Activated CD4-positive, alpha-beta T cell treated with anti-CD3 and anti-CD28 coated beads, Interleukin-2, amount 50 U/mL, for 24 hours (primary cell): ENCODE results near the gene ROBO1.
"Not testable (repeated sequence)": the region's sequence is repeated elsewhere in the genome, so short reads cannot be mapped to it uniquely, and the experiment has no call there.

Source experiments
- DNase-seq, 2 donors: peaks; one replicate each; pipeline ENCODE4 v3.0.0-alpha.2; 2020; ENCODE audit warnings: low read depth in 1 of 2, low spot score in 1 of 2

ROBO1 gene

GRCh38 chr3:79178471-79179180 lies 589.2 kb downstream of the ROBO1 start:
- no peak for DNase-seq

- no peak for DNase-seq
Measured at GRCh38 chr3:79175870-79176269, 591.9 kb downstream of the ROBO1 start.

GRCh38 chr3:79173259-79173658 lies 594.5 kb downstream of the ROBO1 start:
- DNase-seq, result not testable (repeated sequence)

- DNase-seq, result no peak
Measured at GRCh38 chr3:79172241-79172640, 595.6 kb downstream of the ROBO1 start.

GRCh38 chr3:79170021-79170420 lies 597.8 kb downstream of the ROBO1 start:
- no peak for DNase-seq

- DNase-seq, result no peak
Measured at GRCh38 chr3:79167651-79168416, 600.0 kb downstream of the ROBO1 start.

GRCh38 chr3:79162653-79163052 lies 605.1 kb downstream of the ROBO1 start:
- DNase-seq, result no peak

- no peak for DNase-seq
Measured at GRCh38 chr3:79161941-79162340, 605.9 kb downstream of the ROBO1 start.

- no peak for DNase-seq
Measured at GRCh38 chr3:79160421-79160820, 607.4 kb downstream of the ROBO1 start.

GRCh38 chr3:79159736-79160135 lies 608.1 kb downstream of the ROBO1 start:
- DNase-seq, result no peak

- DNase-seq, result no peak
Measured at GRCh38 chr3:79157191-79157590, 610.6 kb downstream of the ROBO1 start.

GRCh38 chr3:79154865-79155264 lies 612.9 kb downstream of the ROBO1 start:
- no peak for DNase-seq

GRCh38 chr3:79148786-79149185 lies 619.0 kb downstream of the ROBO1 start:
- no peak for DNase-seq

- no peak for DNase-seq
Measured at GRCh38 chr3:79146024-79146423, 621.8 kb downstream of the ROBO1 start.

GRCh38 chr3:79140708-79141107 lies 627.1 kb downstream of the ROBO1 start:
- DNase-seq, result no peak

GRCh38 chr3:79139395-79140068 lies 628.3 kb downstream of the ROBO1 start:
- no peak for DNase-seq

GRCh38 chr3:79125313-79125984 lies 642.3 kb downstream of the ROBO1 start:
- DNase-seq, result no peak

- no peak for DNase-seq
Measured at GRCh38 chr3:79115458-79115857, 652.3 kb downstream of the ROBO1 start.

- no peak for DNase-seq
Measured at GRCh38 chr3:79113876-79114275, 653.9 kb downstream of the ROBO1 start.

- DNase-seq, result no peak
Measured at GRCh38 chr3:79111375-79112052, 656.3 kb downstream of the ROBO1 start.

- DNase-seq, result no peak
Measured at GRCh38 chr3:79109754-79110153, 658.0 kb downstream of the ROBO1 start.
